ENCODE results near the gene TBKBP1.
"Not testable (repeated sequence)": the region's sequence is repeated elsewhere in the genome, so short reads cannot be mapped to it uniquely, and the experiment has no call there.

DNA sequence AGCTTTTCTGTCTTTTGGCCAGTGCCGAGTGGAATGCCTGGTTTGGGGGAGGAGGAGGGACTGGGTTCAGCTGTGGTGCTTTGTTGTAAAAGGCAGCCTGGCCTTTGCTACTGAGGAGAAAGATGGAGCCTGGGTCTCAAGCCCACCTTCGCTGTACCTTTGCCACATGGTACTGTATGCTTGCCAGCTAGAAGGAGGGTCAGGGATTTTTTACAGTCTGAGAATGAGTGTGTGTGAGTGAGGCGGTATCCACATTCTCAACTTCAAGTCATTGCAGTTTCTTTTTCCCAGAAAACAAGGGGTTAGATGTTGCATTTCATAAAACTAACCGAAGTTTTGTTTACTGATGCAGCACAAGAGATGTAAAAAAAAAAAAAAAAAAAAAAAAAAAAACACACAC lies 11.2 kb upstream of the TBKBP1 start:
- TF ChIP-seq, protein P1, sequence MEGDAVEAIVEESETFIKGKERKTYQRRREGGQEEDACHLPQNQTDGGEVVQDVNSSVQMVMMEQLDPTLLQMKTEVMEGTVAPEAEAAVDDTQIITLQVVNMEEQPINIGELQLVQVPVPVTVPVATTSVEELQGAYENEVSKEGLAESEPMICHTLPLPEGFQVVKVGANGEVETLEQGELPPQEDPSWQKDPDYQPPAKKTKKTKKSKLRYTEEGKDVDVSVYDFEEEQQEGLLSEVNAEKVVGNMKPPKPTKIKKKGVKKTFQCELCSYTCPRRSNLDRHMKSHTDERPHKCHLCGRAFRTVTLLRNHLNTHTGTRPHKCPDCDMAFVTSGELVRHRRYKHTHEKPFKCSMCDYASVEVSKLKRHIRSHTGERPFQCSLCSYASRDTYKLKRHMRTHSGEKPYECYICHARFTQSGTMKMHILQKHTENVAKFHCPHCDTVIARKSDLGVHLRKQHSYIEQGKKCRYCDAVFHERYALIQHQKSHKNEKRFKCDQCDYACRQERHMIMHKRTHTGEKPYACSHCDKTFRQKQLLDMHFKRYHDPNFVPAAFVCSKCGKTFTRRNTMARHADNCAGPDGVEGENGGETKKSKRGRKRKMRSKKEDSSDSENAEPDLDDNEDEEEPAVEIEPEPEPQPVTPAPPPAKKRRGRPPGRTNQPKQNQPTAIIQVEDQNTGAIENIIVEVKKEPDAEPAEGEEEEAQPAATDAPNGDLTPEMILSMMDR (IDR thresholded peaks at IDR 0.05; ENCODE audit: low read depth, low read length): not testable (repeated sequence)
- not testable (repeated sequence) for TF ChIP-seq POLR2A (IDR thresholded peaks at IDR 0.05; ENCODE audit: extremely low read depth, insufficient read length); MYC (IDR thresholded peaks at IDR 0.05; ENCODE audit: low read depth, low read length)

Measured in NB4 (cell line).